GM19467 (cell line): ENCODE results near the gene SS18L1.

Source experiments
- ATAC-seq: cut with Tn5 transposase; IDR thresholded peaks from one replicate; pipeline ENCODE4 v1.9.1; 2021; ENCODE audit warnings: mild to moderate bottlenecking, moderate library complexity; ENCODE audit not compliant: unreplicated experiment

Gene SS18L1

GRCh38 chr20:62191781-62192559 lies 48.4 kb downstream of the SS18L1 start:
- ATAC-seq, result no peak

DNA sequence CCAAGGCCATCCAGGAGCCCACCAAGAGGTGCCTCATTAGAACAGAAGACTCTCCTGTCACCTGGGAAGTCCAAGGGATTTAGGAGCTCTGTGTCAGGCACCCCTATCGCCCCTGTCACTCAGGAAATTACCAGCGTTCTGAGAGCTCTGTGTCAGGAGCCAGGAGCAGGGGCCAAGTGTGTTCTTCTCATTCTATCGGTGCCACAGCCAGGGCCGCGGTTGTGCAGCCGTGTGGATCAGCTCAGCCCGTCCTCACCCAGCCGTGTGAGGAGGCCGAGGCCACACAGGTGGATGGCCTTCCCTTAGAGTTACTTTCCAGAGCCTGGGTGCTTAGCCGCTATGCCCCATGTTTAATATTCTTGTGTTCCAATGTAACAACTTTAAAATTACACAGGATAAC lies 49.1 kb downstream of the SS18L1 start:
- no peak for ATAC-seq

DNA sequence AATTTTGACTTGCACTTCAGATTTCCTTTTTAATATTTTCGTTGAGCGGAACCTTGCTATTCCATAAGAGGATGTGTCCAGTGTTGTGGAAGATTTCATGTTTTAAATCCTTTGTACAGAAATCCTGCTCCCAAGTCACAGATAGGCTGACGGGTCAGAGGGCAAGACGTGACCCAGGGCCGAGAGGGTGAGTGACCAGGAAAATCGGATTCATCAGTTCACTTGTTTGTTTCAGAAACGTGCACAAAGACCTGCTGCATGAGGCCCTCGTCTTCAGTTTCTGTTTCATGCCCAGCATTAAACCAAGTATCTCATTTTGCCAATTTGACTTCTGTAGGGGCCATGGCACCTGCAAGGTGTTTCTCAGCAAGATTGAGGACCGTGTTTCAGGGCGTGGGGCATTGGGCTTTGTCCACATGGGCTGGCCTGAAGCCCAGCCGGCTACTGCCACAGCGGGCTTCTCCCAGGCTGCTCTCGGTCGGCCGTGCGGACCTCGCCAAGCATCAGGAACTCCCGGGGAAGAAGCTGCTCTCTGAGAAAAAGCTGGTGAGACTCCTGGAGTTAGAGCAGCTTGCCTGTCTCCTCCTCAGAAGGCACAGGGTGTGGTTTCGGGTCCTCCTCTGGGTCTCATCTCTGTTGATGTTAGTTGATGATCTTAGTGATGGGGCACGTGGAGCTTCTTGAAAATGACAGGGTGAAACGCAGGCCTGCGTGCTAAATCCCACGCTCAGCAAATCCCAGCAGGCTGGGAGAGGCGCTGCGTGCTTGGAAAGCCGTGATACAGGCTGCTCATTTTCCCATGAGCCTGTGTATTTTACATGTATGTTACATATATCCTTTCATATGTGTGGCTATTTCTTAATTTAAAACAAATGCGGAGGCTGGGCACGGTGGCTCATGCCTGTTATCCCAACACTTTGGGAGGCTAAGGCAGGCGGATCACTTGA lies 49.8 kb downstream of the SS18L1 start:
- ATAC-seq, result no peak

GRCh38 chr20:62195075-62195405 lies 51.5 kb downstream of the SS18L1 start:
- ATAC-seq, result no peak

GRCh38 chr20:62195736-62196135 lies 52.2 kb downstream of the SS18L1 start:
- no peak for ATAC-seq

DNA sequence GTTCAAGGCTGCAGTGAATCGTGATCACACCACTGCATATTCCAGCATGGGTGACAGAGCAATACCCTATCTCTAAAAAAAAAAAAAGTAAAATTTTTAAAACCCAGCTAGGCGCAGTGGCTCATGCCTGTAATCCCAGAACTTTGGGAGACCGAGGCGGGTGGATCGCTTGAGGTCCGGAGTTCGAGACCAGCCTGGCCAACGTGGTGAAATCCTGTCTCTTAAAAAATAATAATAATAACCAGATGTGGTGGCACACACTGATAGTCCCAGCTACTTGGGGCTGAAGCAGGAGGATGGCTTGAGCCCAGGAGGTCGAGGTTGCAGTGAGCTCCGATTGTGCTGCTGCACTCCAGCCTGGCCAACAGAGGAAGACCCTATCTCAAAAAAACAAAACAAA lies 52.7 kb downstream of the SS18L1 start:
- ATAC-seq, result no peak

- no peak for ATAC-seq
These were observed 53.7 kb downstream of the SS18L1 start for GRCh38 chr20:62197311-62197710.

DNA sequence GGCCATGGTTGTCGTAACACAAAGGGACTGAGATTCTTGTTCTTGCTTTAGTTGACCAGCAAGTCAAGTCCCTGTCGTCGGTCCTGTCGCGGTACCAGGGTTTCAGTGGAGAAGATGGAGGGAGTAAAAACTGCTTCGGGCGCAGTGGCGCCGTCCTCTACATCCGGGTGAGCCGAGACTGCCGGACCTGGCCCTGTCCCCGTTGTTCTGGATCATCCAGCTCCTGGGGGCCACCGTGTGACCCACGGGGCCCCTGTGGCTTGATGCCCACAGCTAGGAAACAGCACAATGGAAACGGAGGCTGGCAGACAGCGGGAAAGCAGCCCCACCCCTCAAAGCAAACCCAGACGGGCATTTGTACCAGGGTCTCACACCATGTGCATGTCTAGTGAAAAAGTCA lies 54.2 kb downstream of the SS18L1 start:
- ATAC-seq, result no peak

- ATAC-seq, result no peak
These were observed 54.9 kb downstream of the SS18L1 start for GRCh38 chr20:62198496-62198895.

DNA sequence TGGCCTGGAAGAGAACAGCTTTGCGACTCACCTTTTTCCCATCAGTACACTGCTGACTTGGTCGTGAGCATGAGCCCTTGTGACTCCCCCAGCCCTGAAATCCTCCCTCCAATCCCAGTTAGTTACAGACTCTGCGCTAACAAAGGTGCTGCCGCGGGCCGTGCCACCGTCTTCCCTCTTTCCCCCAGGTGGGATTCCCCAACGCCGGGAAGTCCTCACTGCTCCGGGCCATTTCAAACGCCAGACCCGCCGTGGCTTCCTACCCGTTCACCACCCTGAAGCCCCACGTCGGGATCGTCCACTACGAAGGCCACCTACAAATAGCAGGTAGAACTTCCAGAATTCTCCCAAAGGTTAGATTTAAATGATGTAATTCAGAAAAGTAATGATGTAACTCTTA lies 55.4 kb downstream of the SS18L1 start:
- ATAC-seq, result no peak

- no peak for ATAC-seq
These were observed 57.1 kb downstream of the SS18L1 start for GRCh38 chr20:62200491-62201172.

GRCh38 chr20:62201173-62202082 lies 57.9 kb downstream of the SS18L1 start:
- peak; percentile 51 for ATAC-seq

DNA sequence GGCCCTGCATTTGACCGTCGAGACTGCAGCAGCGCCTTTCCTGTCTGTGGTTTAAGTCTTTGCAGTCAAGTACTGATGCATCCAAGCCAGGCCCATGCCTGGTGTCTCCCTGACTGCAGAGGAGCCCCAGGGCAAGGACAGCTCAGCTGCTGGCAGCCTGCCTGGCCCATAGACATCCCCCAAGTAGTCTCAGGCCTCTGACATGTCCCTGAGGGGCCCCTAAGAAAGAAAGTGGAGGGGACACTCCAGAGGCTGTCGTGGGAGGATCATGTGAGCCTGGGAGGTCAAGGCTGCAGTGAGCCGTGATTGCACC lies 58.5 kb downstream of the SS18L1 start:
- ATAC-seq, result no peak

DNA sequence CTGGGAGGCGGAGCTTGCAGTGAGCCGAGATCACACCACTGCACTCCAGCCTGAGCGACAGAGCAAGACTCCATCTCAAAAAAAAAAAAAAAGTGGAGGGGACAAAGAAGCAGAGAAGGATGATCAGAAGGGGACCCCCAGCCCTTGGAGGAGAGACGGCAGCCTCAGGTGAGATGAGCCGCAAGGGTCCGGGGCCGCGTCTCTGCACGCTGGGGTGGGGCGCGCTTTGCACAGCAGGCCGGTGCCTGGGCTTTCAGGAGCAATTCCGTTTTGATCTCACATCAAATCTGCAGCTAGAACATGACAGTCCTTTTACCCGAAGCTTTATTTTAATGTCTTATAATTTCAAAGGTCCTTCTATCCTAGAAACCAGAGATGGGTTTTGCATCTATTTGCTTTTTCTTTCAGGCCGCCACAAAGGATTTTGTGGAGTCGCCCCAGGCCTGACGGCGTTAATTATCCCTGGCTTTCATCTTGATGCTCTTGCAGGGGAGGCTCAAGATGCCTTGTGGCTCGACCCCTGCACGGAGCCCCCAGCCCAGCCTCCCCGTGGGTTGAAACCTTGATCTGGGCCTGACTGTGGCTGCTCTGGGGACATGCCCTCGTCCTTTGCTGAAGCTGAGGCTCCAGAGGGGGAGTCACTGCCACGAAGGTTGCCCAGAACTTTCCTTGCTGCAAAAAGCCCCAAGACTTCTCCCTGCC lies 59.3 kb downstream of the SS18L1 start:
- ATAC-seq, result no peak

DNA sequence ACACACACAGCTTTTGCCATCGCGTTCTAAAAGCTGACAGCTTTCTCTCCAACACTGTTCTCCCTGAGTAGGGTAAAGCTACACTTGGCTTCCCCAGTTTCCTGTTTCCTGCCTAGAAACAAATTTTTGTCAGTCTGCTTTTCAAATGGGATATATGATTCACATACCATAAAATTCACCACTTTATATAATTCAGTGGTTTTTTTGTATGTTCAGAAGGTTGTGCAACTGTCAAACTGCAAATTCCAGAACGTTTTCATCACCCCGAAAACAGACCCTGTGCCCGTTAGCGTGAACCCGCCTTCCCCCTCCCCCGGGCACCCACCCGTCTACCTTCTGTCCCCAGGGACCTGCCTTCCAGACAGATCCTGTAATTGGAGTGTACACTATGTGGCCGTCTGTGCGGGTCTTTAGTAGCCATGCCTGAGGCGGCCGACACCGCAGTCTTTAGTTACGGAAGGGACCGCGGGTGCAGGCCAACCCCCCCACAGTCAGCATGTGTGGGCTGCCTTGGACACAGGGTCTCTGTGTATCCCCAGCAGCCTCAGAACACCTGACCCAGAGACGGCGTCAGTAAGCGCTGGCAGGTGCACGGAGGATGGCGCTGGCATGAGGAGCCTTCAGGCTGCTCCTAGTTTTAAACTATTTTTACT lies 59.9 kb downstream of the SS18L1 start:
- ATAC-seq, result no peak

DNA sequence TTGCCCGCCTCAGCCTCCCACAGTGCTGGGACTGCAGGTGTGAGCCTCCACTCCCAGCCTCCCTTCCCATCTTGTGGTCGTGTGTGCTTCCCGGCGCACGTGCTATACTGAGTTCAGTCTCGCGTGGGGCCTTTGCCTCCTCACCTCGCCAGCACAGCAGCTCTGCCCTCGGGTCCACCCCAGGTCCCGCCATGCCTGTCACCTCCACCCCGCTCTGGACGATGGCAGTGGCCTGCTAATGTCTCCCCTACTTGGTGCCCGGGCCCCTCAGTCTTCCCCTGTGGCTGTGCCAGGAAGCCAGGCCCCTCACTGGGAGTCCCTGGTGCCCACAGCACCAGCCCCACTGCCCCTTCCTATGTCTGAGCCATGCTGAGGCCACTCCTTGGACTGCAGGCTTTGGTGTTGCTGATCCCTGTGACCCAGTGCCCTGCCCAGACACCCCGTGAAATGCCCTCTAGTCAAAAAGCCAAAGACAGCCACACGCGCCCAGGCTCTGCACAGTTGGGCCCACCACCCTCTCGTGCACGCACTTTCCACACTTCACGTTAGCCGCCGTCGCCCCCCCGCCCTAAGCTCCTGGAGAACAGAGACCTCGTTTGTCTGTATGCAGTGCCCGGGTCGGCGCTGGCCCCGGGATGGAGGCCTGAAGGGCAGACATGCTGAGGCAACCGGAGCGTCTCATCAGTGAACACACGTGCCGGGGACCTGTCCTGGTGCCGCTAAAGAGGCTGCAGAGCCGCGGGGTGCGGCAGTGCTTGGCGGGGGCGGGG lies 62.2 kb downstream of the SS18L1 start:
- ATAC-seq, result no peak

DNA sequence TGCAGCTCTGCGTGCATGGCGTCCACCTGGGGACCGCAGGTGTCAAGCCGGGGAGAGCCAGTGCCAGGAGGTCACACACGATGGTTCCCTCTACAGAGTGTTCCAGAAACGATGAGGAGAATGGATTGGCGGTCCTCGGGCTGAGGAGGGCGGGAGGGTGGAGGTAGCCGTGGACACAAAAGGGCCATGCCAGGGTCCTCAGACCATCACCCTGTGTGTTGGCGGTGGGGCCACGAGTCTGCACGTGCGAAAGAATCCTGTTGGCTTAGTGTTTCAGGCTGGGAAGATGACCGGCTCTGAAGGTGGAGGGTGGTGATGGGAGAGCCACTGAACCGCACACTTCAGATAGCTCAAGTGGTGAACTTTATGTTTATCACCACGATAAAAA lies 62.8 kb downstream of the SS18L1 start:
- no peak for ATAC-seq

- ATAC-seq, result no peak
These were observed 64.7 kb downstream of the SS18L1 start for GRCh38 chr20:62208061-62208794.
